Measurements from ENCODE around the gene S100PBP.

The S100PBP gene

DNA sequence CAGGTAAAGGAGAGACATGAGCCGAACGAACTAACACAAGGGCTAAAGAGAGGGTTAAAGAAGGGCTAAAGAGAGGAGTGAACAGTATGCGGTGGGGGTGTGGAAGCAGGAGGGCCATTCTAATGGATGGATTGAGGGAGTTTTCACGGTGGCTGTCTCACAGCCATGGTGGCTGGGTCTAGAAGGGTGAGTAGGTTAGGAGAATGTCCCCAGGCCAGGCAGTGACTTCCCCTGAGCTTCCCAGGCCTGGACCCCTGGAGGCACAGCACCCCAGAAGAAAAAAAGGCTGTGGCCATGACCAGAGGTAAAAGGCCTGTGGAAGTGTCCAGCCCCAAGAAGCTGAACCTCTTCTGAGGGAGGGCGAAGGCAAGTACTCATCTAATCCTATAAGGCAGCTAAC, 49.7 kb downstream of the S100PBP start:
- intact Hi-C loops (cut with DNase I), result no loop called here
- peak in 1 of 10 donors; percentile 42 for DNase-seq

DNA sequence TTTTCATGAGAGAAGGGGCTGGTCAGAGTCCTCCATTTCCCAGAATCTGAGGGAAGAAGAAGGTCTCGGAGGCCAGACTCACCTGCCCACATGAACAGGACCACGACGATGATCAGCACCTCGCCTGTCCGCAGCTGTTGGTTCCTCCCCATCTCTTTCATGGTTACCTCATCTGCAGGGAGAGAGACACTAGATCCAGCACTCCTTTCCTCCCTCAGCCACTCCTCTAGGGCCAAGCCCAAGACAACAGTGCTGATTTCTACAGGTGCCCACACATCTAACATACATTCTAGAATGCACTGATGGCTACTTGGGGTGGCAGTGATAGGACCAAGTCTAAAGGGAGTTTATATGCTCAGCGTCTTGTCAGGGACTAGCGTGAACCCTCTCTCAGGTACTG, 50.2 kb downstream of the S100PBP start:
- intact Hi-C loops (cut with DNase I), result no loop called here
- peak in 1 of 10 donors; percentile 10 for DNase-seq

DNA sequence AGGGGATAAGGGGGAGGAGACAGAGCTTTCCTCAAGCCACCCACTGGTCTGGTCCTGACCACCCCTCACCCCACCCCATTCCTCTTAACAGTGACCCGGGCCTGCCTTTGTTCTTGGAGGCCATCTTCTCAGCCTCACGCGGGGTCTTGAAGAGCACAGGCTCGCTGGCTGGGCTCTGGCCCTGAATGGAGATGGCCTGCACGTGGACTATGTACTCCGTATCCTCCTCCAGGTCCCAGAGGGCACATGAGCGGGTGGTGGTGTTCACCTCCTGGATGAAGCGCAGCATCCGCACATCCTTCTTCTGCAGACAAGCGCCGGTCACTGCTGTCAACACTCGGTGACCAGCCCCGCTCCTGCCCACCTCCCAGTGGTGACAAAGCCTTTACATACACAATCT, 50.6 kb downstream of the S100PBP start:
- peak in 1 of 10 donors; percentile 24 for DNase-seq
- intact Hi-C loops (cut with DNase I), result no loop called here

DNA sequence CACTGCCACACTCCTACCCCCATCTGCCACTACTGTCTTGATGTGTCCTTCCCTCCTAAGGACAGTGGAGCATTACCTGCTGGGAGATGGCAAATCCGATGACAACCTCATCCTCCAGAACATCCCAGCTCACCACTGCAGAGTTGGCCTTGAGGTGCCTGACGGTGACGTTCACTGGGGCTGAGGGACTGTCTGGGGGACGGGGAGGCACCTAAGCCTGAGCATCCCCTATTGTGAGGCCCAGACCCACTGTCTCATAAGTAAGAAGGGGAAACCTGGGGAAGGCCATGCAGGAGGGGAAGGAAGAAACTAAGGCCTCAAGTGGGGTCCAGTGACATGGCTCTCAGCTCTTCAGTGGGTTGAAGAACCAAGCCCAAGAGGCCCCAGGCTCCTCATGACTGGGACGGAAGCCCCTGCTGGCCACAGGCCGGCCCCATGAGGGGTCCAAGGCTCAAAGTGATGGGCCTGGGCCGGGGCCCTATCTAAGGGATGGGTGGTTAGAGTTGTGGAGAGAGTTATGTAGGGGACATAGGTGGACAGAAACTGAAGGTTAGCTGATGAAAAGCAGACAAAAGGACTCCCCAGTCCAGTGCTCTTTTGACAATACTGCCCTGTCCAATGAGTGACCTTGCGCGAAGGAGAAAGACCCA, 51.5 kb downstream of the S100PBP start:
- no peak for DNase-seq
- intact Hi-C loops (cut with DNase I), result no loop called here

DNA sequence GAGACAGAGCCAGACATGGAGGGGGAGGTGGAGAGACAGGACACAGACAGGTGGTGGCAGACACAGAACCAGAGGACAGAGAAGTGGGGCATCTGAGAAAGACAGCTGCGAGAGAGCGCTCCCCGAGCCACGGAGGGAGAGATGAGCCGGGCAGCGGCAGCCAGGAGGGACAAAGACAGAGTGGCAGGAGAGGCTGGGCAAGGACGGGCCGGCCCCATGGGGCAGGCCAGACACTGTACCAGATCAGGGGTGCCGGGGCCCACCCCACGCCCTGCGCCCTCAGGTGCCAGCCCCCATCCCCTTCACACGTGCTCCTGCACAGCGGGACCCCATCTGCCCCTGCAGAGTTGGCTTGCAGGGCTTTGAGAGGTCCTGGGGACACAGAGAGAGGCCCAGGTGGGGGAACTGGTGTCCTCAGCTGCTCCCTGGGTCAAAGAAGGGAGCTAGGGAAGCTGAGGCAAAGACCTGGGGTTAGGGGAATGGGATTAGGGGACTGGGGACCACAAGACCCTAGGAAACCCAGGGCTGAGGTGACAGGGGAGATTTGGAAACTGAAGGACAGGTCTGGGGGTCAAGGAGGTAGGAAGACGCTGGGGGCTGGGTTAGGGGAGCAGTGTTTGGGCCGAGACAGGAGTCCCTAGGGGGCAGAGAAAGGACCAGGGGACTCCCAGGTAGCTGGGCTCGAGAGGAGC, 52.6 kb downstream of the S100PBP start:
- intact Hi-C loops (cut with DNase I), result no loop called here
- no peak for DNase-seq

DNA sequence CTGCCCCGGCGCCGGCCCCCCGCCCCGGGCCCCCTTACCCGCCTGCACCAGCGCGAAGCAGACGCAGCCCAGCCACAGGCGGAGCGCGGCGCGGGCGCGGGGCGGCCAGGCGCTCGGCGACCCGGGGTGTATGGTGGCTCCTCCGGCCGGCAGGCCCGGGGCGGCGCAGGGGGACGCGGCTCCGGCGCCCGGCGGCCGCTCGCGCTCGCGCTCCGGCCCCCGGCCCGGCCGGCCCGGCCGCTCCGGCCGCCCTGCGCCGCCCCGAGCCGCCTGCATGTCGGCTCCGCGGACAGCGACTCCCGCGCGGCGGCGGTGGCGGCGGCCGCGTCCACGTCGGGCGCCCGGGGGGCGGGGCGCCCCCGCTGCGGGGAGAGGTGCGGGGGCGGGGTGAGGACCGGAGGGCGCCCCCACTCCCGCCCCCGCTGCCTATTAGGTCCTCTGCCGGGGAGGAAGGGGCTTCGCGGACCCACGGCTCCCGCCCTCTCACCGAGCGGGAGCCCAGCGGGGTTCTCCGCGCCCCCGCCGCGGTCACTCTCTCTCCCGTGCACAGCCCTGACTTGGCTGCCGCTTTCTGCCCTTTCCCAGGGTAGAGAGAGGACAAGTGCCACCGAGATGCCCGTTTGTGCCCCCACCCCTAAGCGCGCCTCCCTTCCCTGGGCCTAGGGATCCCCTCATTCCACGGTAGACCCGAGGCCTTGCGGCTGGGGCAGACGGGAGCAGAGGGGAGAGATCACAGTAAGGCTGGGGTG, 53.3 kb downstream of the S100PBP start, which contains the start of gene FNDC5:
FNDC5 (minus strand) TSS at position 298 of the 749 bp plus-strand sequence.
- intact Hi-C loops (cut with DNase I), result no loop called here
- DNase-seq, result peak in 1 of 10 donors; percentile 82

DNA sequence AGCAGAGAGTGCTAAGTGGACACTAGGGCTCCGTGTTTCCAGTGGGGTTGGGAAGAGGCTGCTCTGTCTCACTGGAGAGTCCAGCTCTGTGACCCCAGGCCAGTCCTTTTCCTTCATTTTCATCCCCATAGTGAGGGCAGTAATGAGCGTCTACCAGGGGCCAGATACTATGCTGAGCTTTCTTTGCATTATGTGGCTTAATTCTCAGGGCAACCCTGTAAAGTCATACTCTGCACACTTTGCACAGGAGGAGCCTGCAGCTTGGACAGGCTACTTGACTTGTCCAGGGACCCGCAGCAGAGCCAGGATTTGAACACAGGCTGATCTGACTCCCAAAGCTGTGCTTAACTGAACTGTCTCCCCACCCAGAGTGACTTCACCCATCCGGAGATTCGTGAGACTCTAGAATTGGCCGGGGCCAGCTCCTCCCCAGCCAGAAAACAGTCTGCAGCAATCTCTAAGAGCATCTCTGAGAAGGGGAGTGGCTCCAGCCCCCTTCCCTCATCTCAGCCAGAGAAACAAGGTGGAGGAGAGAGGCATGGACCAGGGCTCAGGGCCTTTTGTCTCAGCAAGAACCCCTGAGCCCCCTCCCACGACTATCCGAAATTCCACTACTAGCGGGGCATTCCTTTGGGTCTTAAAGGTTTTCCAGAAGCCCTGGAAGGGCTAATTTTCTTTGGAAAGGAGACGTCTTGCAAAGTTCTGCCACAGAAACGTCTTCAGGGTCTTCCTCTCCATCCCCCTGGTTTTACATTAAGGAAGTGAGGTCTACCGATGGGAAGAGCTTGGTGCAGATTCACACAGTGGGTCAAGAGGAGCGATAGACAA, 54.1 kb downstream of the S100PBP start:
- intact Hi-C loops (cut with DNase I), result loop anchor here (1.0 kb wide), 1 partner anchor 43 kb away; no protein-coding TSS in a partner anchor
- DNase-seq, result peak in 1 of 10 donors; percentile 74

DNA sequence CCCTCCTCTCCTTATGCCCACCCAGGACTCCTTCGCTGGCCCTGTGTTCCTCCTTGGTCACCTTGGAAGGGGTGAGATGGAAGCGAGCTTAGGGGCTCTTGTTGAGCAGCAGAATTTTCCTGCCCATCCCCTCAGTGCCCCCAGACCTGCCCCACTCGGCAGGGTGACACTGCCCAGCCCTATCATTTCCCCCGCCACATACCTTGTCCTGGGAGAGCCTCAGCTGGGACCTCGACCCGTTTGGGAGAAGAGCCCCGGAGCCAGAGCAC, 54.7 kb downstream of the S100PBP start:
- DNase-seq, result no peak
- intact Hi-C loops (cut with DNase I), result loop anchor here (1.0 kb wide), 1 partner anchor 44 kb away; no protein-coding TSS in a partner anchor

DNA sequence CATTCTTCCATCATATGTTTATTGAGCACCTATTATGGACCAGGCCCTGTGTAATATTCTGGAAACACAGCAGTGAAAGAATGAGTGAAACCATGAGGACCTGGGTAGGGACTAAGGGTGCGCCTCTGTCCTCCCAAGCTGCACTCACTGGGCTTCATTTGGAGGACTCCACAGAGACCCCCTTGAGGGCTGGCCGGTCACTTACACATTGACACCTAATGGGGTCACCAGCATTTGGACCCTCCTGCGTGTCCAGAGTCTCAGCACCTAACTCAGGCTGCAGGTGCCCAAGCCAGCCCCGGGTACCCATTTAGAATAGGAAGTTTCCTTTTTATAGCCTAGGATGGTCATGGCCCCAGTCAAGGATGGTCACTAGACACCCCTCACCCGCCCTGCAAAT, 56.0 kb downstream of the S100PBP start:
- intact Hi-C loops (cut with DNase I), result no loop called here
- peak in 1 of 10 donors; percentile 52 for DNase-seq

DNA sequence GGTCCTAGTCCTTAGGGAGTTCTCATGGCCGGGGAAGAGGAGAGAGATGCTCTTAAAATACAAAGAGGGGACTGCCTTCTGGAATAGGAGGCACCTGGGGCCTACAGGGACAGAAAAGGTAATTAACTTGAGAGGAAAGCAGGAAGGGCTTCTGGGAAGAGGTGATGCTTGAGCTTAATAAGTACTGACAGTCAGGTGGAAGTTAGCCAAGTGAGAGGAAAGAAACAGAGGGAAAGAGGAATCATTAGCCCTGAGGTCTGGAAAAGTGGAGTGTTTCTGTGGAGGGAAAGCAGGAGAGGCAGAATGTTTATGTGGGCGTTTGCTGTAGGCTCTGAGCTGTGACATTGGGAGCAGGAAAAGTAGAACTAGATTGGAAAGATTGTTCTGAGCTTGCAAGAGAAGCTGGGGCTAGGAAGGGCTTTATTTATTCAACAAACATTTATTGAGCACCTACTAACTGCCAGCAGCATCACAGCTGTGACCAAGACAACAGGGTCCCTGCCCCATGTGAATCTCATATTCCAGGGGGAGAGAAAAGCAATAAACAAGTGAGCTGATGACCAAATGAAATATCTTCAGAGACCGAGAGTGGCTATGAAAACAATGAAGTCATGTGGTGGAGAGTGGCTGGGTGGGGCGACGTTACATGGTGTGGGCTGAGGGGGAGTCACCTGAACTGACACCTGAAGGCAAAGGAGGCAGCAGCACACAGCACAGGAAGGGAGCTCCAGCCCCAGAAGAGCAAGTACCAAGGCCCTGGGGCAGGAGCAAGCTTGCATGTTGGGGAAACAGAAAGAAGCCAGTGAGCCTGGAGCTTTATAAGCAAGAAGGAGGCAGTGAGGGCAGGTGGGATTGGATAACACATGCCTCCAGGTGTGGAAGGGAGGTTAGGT, 57.7 kb downstream of the S100PBP start:
- DNase-seq, result no peak
- intact Hi-C loops (cut with DNase I), result loop anchor here (5.0 kb wide), 1 partner anchor 212 kb away; no protein-coding TSS in a partner anchor

DNA sequence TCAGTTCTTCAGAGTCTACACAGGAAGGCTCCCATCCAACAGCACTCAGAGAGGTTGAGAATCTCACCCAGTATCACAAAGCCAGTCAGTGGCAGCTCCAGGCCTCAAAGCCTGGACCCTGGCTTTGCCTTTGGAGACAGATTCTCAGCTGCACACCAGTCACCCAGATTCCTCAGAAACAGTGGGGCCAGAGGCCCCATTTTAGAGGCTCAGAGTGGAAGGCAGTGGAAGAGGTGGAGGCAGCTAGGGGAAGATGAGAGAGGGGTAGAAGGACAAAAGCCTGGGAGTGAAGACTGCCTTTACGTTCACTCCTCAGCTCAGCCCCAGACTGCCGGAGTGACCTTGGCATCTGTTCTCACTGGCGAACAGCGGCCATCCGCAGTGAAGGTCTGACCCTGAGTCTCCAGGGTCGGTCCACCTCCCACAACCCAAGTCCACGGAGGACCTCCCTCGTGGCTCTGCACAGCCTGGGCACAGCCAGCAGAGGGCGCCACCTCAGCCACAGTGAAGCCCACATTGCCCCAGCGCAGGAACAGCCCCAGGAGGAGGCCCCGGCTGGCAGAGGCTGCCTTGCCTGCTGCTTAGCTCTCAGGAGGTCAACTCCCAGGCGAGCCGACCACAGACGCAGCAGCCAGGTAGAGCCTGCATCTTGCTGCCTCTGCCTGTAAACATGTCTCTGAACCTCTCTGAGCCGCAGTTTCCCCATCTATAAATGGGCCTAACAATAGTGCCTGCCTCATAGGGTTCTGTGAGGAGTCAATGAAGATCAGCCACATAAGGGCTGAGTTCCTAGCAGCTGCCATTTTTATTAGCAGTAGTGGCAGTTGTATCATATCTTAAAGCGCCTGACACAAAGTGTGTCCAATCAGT, 59.1 kb downstream of the S100PBP start:
- intact Hi-C loops (cut with DNase I), result loop anchor here (5.0 kb wide), 1 partner anchor 211 kb away; no protein-coding TSS in a partner anchor
- DNase-seq, result peak in 8 of 10 donors; percentile 49 to 92 (median 66)

DNA sequence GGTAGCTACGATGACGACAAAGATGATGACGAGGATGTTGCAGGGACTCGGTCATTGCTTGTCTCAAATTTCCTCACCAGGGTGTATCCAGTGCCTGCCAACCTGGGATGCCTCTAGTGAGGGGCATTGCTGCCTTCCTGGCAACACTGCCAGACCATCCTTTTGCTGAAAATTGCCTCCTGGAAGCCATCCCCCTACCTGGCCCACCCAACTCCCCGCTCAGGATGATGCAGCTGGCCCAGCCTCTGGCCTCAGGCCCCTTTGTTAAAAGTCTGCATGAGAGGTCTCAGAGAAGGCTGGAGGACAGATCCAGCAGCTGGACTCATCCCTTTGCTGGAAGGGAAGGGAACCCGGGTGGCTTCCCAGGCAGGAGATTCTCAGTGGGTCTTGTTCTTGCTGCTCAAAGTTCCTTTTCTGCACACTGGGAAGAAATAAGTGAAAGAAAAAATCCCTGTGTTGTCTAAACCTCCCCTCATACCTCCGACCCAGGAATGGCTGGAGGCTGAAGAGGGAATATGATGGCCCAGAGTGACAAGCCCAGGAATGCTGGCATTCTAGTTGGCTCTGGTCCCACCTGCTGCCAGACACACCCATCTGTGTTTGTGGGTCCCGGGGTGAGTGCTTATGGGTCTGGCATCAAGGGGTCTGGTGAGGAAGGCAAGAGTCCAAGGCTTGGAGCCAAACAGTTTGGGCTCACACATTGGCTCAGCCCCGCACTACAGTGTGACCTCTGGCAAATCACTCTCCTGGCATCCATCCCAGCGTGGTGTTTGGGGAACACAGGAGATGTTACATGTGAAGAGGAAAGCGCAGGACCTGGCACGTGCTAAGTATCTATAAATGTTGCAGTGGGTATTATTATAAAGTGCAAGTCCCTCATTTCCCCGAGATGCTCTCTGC, 60.0 kb downstream of the S100PBP start:
- intact Hi-C loops (cut with DNase I), result loop anchor here (5.0 kb wide), 1 partner anchor 210 kb away; no protein-coding TSS in a partner anchor
- DNase-seq, result peak in 2 of 10 donors; percentile 67 to 77

DNA sequence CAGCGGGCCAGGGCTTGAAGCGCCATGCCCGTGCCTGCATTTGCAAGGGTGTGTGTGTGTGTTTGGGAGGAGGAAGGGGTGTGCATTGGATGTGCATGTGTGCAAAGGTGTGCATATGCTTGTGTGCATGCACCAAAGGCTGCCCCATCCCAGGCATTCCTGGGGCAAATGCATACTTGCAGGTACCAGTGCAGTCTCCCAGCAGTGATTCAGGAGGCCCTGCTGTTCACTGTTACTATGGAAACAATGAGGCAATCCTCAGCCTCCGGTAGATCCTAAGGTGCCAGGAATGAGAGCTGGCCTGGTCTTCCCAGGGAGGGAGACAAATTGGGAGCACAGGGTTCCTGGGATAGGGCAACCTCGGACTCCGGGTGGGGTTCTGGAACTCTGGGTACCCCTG, 60.7 kb downstream of the S100PBP start:
- DNase-seq, result peak in 3 of 10 donors; percentile 40 to 87 (median 84)
- intact Hi-C loops (cut with DNase I), result loop anchor here (5.0 kb wide), 1 partner anchor 209 kb away; no protein-coding TSS in a partner anchor

DNA sequence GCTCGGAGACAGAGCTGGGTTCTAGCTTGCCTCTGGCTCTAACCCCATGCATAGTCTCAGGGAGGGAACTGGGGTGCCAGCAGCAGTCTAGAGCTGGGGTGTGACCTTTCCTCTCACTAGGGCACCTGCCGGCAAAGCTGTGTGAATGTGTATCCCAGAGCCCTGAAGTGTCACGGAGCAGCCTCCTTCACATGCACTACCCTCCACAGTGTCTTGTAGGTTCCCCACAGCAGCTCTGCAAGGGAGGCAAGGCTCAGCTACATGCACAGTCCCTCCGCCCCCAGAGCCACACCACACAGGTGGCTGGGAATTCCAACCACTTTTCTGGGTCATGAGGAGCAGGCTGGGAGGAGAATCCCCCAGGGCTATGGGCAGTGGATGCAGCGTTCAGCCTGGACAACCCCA, 61.2 kb downstream of the S100PBP start:
- intact Hi-C loops (cut with DNase I), result loop anchor here (5.0 kb wide), 1 partner anchor 209 kb away; no protein-coding TSS in a partner anchor
- peak in 2 of 10 donors; percentile 77 to 78 for DNase-seq

DNA sequence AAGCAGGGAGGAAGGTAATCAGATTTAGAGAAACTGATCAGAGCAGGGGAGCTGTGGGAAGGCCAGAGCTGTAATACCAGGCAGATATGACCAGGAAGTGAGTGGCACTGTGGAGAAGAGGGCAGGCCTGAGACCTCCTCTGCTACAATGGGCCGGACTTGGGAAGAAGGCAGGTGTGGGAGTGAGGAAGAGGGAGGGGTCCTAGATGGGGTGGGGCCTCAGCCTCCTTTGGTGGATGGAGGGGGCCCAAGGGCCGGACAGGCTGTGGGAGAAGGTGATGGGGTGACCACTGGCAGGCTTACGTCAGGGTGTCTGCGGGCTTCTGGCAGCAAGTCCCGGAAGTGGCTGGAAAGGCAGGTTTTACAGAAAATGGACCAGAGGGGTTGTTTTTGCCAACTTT, 63.8 kb downstream of the S100PBP start:
- peak in 2 of 10 donors; percentile 36 to 66 for DNase-seq
- intact Hi-C loops (cut with DNase I), result no loop called here

DNA sequence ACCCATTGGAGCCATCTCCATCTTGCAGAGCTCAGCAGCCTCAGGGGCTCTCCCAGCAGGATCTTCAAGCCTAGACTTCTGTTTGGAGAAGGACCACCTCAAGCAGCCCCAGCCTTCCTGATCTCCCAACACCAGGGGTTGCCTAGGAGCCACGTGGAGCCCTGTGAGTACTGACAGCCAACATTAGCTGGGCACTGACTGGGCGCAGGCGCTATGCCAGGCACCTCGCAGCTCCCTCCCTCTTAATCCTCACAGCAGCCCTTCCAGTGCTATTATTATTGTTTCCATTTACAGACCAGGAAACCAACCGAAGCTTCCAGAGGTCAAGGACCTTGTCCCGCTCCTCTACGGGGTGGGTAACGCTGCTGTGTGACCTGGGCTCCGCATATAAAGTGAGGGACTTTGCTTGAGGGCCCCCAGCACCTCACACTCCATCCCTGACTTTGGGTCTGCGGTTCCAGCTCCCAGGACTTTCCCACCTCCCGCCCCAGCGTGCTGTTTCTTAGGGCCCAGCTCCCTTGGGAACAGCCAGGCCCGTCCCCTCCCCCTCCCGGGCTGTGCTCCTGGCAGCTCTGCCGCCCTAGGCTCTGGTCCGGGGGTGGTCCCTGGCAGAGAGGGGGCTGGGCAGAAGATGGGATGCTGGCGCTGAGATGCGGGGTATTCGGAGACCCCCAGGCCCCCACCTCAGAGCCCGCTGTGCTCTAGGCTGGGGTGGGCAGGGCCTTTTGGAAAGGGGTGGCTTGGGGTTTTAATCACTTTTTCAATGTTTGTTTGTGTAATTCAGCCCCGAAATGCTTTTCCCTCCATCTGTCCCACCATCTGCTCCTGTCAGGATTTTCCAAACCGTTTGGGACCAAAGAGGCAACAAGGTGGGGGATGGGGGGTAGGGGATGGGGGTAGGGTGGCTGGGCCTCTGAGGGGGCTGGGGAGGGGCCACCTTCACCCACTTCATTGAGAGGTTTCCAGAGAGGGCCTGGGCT, 64.7 kb downstream of the S100PBP start:
- DNase-seq, result peak in 5 of 10 donors; percentile 46 to 92 (median 84)

More for the DNA sequence above, 64.7 kb downstream of the S100PBP start:
- intact Hi-C loops (cut with DNase I), result no loop called here
